HL-60 (cell line): ENCODE data around the gene TBC1D7.

Experiments used
- CTCF ChIP-seq: IDR thresholded peaks from one replicate; pipeline ENCODE4 v1.5.1; 2011; ENCODE audit warnings: low read length, control low read depth, inconsistent platforms; ENCODE audit not compliant: insufficient read depth
- POLR2AphosphoS5 ChIP-seq: IDR thresholded peaks from 2 replicates; pipeline ENCODE4 v1.6.1; 2012; ENCODE audit warnings: low read depth

- TF ChIP-seq CTCF: no peak
- no peak for TF ChIP-seq POLR2AphosphoS5
These were observed 68.2 kb downstream of the TBC1D7 start for GRCh38 chr6:13260101-13260598.
